DMS114 treated with DMSO at 0.1 percent for 48 hours (cell line): ENCODE data around the gene AP3D1.
"Not testable (repeated sequence)": the region's sequence is repeated elsewhere in the genome, so short reads cannot be mapped to it uniquely, and the experiment has no call there.

Experiments used
- DNase-seq: peaks from one replicate; lab custom pipeline; 2025; ENCODE audit not compliant: unreplicated experiment; lab: John Stamatoyannopoulos, UW

Gene AP3D1

DNA sequence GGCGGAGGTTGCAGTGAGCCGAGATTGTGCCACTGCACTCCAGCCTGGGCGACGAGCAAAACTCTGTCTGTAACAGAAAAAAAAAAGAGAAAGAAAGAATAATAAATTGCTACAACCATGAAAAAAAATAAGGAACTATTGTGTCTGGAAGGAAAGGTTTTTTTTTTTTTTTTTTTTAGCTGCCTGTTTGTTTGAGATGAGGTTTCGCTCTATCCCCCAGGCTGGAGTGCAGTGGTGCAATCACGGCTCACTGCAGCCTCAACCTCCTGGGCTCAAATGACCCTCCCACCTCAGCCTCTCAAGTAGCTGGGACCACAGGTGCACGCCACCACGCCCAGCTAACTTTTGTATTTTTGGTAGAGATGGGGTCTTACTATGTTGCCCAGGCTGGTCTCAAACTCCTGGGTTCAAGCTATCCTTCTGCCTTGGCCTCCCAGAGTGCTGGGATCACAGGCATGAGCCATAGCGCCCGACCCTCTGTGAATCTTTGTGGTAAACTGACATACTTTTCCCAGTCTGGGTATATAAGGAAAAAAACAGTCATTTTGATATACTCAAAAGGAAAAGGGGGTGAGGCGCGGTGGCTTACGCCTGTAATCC, 59.3 kb downstream of the AP3D1 start:
- DNase-seq, result not testable (repeated sequence)

DNA sequence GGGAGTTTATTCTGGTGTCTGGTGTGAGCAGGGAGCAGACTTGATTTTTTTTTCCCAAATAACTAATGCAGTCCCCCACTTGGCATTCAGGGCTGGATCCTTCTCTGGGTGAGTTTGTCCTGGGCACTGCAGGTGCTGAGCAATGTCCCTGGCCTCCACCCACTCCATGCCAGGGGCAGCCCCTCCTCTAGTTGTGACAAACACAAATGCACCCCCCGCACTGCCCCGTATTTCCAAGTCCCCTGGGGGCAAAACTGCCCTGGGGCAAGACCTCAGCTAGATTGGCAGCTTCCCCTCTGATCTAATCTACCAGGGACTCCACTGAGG, 61.7 kb downstream of the AP3D1 start:
- DNase-seq, result no peak

DNA sequence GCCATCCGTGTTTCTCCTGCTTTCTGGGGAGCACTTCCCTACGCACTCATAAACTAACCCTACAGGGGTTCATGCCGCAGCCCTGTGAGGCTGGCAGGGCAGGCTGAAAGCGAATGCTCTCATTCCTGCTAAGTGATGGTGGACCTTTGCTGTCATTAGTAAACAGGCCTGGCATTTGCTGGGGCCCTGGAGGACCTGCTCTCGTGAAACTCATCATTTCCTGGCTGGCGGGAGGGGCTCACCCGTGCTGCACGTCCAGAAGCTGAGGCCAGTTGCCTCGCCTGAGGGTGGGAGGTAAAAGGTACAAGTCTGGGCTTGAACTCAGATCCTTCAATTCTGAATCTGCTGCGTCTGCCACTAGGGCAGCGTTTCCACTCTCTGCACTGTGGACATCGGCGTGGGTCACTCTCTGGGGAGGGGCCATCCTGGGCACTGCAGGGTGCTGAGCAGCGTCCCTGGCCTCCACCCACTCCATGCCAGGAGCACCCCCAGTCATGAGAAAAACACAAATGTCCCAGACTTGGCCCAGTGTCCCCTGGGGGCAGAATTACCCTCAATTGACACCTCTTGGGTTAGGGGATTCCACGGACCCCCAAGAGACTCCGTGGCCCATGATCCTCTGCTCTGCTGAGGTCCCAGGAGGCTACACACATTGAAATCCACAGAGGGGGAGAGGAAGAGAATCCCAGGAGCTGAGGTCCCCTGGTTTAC, 62.2 kb downstream of the AP3D1 start:
- no peak for DNase-seq

DNA sequence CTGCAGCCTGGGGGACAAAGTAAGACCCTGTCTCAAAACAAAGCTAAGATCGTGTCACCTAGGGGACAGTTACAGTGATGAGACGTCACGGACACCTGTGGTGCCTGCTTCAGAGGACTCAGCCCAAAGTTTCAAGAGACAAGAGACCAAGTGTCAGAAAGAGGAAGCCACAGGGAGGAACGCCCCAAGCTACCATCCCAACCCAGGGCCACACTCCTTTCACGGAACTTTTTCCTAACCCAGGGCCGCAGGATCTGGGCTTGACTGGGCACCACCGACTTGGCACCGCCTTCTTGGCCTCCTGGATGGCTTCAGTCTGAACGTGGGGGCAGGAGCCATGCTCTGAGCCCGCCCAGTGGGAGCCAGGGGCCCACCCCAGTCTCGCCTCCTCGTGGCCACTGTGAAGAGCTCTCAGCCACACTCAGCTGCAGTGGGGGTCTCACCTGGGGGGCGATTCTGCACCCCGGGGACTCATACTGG, 63.7 kb downstream of the AP3D1 start:
- no peak for DNase-seq

DNA sequence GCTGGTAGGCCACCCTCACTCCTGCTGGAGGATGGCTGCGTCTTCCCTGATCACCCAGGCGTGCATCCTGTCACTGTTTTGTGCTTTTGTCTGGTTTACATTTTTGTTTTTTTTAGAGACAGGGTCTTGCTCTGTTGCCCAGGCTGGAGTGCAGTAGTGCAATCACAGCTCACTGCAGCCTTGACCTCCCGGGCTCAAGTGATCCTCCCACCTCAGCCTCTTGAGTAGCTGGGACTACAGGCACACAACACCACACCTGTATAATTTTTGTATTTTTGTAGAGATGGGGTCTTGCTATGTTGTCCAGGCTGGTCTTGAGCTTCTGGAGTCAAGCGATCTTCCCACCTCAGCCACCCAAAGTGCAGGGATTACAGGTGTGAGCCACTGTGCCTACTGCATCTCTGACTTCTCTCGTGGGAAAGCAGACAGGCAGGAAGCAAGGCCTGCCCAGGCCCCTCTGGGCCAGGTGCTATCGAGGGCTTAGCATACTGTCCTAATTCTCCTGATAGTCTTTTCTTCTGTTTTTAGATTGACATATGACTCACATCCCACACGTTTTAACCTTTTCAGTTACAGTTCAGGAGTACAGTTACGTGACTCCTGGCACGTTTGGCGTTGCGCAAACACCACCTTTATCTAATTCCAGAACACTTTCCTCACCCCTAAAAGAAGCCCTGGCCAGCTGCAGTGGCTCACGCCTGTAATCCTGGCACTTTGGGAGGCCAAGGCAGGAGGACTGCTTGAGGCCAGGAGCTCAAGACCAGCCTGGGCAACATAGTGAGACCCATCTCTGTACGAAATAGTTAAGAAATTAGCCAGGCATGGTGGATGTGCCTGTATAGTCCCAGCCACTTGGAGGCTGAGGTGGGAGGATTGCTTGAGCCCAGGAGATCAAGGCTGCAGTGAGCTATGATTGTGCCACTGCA, 64.4 kb downstream of the AP3D1 start:
- not testable (repeated sequence) for DNase-seq

DNA sequence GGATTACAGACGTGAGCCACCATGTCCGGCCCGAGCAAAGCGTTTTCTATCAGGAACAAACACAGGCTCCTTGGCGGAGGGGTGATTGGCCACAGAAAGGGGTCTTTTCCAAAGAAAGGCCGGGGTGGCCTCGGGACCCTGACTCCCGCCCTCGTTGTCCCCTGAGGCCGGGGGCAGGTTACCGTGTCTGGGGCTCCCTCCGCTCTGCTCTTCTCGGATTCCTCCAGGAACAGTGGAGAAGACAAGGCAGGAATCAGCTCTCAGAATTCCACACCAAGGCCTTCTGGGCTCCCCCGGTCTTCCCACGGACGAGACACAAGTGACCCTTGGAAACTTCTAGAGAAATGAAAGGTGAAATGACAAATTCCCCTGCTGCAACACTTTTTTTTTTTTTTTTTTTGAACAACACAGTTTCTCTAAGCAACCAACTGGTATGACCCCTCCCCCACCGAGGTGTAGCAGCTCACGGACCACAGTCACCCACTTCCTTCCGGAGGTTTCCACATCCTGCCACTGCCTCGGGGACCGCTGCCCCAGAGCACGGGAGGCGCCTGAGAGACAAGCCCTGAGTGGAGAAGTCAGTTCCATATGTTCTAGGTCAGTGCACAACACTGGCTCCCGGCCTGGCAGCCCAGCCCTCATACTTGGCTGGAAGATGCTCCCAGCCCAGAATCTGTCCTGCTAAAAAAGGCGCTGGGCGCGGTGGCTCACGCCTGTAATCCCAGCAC, 66.2 kb downstream of the AP3D1 start:
- no peak for DNase-seq

DNA sequence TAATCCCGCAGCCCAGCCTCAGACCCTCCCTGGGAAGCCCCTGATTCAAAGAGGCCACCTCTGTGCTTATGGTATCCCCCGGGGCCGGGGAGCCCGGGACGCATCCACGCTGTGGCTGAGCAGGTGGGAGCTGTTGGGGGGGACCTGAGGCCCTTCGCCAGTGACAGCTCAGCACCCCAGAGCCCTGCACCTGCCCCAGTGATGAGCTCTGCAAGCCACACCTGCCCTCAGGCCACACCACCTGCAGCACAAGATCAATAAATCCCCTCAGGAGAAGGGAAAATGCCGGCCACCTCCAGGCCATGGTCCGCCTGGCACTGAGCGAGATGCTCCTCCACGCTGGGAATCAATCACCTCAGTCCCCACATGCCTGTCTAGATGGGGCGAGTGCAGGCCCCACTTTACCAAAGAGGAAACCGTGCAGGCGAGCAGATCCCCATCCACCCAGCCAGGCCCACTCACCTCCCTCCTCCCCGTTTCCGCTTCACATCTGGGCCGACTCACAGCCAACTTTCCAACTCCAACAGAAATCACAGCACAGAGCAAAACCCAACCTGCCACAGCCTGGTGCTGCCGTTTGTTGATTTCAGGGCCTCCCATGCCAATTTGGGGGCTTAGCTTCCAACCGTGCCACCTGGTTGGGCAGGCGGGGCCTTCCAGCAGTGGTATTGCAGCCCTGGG, 68.1 kb downstream of the AP3D1 start:
- no peak for DNase-seq

DNA sequence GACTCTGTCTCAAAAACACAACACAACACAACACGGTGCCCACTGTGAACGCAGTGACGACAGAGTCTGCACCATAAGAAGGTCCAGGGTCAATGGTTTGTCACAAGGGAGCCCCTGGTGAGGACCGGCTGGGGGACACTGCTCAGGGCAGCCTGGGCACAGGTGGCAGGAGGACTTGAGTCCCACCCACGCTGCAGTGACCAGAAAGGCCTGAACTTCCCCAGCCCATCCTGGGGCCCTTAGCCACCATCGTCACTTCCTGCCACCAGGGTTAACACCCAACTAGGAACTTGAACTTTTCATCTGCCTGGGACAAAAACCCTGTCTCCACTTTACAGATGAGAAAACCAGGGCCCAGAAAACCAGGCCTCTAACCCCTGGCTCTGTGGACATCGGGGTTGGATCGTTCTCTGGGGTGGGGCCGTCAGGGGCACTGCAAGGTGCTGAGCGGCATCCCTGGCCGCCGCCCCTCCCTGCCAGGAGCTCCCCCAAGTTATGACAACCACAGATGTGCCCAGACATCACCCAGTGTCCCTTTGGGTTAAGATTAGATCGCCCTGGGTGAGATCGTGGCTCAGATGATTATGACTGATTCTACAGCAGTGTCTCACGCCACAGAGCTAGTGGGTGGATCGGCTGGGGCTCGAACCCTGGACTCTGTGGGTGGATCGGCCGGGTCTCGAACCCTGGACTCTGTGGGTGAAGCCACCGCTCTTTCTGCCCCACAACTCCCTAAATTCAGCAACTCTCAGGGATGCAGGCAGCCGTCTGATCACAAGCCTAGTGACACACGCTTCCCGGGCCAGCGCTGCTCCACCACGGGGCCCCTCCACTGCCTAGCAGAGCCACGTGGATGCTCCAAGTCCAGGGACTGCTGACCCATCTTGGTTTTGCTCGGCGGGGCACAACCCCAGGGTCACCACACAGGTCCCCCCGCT, 69.2 kb downstream of the AP3D1 start:
- no peak for DNase-seq

DNA sequence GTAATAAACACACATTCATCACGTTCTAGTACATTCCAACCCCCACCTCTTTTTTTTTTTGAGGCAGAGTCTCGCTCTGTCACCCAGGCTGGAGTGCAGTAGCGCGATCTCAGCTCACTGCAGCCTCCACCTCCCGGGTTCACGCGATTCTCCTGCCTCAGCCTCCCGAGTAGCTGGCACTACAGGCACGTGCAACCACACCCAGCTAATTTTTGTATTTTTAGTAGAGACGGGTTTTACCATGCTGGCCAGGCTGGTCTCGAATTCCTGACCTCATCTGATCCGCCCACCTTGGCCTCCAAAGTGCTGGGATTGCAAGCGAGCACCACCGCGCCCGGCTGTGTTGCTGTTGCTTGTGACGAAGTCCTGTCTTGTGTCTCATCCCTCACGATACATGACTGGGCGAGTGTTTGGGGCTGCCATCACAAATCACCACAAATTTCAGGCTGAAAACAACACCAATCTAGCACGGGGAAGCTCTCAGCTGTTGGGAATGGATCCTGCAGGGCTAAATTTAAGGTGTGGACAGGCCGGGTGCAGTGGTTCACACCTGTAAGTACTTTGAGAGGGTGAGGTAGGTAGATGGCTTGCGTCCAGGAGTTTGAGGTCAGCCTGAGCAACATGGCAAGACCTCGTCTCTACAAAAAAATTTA, 70.9 kb downstream of the AP3D1 start:
- no peak for DNase-seq

DNA sequence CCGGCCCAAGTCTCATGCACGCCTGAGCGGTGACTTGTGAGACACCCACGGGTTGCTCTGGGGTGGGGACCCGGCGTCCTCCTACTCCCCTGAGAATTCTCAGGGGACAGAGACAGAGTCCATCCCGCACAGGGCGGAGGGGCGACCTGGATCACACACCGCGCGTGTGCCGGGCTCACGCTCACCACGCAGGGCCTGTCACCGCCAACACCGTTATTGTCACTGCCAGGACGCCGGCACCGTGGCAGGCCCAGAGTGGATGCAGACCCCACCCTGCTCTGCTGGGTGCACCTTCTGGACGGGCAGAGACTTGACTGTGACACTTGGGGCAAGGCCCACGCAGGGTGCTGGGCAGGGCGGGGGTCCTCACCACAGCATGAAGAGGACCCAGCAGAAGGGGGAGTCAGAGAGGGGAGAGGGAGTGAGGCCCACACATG, 71.5 kb downstream of the AP3D1 start:
- DNase-seq, result no peak

DNA sequence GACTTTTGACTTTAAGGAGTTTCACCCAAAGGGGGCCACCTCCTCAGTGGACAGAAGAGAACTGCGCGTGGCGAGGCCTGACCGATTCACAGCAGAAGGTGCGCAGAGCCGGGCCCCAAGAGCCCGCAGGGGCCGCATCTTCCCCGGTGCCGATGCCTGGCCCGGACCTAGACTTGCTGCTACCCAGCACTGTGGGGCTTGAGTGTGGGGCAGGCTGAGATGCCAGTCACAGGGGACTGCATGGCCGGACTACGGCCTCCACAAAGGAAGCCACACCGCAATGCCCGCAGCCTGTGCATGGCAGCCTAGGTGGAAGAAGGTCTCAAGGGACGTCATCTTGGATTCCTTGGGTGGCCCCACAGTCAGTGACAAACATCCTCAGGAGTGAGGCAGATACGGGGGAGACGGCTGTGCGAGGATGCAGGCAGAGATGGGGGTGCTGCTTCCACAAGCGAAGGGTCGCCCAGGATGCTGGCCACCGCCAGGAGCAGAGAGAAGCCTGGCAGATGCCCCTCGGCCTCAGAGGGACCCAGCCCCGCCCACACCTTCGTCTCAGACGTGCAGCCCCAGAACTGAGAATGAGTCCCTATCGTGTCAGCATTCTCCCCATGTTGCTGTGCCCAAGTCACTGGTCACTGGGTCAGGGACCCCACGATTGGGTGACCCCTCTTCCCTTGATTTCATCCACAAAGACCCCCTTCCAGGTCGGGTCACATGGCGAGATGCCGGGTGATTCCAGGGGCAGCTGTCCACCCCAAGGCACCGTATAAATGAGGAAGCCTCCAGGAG, 72.1 kb downstream of the AP3D1 start:
- DNase-seq, result no peak

DNA sequence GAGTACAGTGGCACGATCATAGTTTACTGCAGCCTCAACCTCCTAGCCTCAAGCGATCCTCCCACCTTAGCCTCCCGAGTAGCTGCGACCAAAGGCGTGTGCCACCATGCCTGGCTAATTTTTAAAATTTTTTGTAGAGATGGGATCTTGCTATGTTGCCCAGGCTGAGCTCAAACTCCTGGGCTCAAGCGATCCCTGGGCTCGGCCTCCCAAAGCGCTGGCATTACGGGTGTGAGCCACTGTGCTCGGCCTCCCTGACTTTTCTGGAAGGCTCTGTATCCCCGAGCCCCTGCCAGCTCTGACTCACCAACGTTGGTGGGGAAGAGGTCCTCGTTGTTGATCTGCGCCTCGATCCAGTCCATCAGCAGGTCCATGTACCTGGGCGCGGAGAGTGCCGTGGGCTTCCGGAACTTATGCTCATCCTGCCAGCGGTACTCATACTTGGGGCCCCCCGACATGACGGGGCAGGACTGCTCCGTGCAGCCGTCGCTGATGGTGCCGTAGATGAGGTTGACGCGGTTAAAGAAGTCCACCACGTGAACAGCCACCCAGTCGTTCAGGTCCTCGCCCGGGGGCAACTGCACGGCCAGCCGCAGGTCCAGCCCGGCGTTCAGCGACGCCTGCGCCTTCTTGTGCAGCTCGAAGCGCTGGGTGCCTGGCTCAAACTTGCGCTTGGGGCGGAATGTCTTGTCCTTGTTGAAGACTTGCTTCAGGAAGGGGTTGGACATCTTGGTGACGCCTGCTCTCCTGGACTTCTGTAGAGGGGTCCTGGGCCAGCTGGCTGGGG, 73.3 kb downstream of the AP3D1 start:
- no peak for DNase-seq

DNA sequence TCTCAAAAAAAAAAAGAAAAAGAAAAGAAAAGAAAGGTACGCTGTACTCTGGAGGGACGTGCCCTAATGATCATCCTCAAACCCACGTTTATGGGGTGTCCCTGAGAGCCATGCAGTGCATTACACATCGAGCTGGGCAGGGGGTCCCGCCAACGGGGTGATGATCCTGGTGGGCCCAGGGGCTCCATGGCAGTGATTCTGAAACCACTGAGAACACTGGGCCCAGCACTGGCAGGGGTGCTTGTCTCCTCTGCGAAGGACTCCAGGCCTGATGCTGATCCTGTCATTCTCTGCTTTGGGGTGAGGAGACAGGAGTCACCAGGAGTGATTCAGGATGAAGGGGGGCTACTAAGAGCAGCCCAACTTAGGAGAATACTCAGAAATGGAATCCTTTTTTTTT, 74.0 kb downstream of the AP3D1 start:
- no peak for DNase-seq

DNA sequence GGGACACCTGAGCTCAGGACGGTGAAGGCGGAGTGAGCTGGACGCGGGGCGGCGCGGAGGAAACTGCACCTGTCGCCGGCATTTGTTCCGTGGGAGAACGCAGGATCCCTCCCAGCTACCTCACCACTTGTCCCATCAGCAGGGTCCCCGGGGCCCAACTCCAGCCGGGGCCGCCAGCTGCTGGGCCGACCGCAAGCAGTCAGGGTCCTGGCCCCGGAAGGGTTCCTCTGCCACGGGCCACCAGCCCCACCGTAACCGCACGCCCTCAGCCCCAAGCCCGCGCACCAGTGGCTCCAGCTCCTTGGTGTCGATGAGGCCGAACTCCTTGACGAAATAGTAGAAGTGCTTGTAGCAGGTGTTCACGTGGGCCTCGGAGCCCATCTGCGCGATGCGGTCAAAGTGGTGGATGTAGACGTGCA, 74.8 kb downstream of the AP3D1 start:
- no peak for DNase-seq

DNA sequence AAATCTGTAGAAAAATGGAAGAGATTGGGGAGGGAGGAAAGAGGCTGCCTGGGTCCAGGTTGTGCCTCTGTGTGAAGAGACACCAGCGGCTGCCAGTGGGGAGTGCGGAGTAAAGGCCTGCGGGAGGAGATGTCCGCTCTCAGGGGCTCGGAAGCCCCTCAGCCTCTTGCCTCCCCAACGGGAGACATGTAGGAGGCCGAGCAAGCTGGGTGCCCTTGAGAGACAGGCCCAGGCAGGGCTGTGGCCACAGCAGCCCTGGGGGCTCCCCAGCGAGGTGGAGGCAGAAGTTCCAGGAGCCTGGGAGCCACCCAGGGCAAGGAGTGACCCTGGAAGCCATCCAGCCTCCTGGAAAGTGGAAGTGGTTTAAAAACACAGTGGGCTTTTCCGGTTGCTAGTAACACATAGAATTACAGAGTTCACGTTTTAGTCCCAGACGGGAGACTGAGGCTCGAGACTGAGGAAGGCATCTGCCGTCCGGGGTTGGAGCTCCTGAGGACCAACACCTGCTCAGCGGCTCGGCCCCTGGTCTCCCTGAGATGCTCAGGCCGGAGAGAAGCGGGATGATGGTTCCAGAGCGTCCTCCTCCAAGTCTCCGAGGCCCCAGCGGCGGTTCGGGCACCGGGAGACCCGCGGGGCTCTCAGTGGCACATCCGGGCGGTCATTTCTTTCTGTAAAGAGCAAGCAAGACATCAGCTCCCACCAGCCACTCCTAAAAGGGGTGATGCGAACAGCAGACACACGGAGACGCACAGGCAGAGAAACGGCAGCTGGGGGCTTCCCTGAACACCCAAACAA, 78.4 kb downstream of the AP3D1 start:
- no peak for DNase-seq

DNA sequence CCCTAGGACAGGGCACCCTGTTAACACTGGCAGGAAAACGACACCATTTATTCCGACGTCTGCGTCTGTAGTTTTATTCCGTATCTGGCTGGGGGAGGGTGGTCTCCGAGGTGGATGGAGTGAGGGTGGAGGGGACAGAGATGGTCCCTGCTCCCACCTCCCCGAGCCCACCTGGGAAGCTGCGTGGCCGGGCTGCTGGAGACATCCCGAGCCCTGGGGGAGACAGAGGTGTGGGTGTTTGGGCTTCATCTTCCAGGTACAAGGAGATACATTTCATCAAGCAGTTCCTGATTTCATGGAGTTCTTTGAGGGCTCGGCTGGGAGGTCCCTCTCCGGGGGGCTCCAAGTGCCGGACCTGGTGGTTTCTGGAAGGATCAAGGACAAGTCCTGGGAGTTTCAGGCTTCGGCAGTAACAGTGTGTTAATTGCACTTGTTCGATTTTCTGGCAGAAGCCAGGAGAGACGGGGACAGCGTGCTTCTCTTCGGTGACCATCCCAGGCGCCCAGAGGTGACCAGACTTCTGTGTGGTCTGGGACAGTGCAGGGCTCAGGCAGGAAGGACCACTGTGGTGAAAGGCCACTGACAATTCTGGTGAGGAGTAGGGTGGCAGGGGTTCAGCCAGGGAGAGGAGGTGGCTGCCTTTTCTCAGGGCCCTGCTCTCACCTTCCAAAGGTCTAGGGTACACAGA, 80.2 kb downstream of the AP3D1 start:
- no peak for DNase-seq
